Cardiac fibroblast (primary cell): Measurements from ENCODE around the gene TMEM273.

Experiments used
- DNase-seq, 2 donors: peaks; one replicate each; pipeline versions ENCODE4 v3.0.0 to v3.0.0-alpha.2; 2010; ENCODE audit warnings: low read depth in 2 of 2
- H3K4me3 ChIP-seq, 2 donors: replicated peaks in 1 of 2; 1 replicate in 1 of 2; 2 replicates in 1 of 2; pipeline ENCODE4 v1.5.1; 2011; ENCODE audit warnings: low read depth in 2 of 2, low read length in 2 of 2, mild to moderate bottlenecking in 2 of 2, moderate library complexity in 1 of 2
- TF ChIP-seq, protein P1 (sequence below): IDR thresholded peaks from one replicate; pipeline ENCODE4 v1.5.1; 2011; ENCODE audit warnings: low read depth, mild to moderate bottlenecking, low read length, inconsistent platforms

TMEM273 gene, protein sequence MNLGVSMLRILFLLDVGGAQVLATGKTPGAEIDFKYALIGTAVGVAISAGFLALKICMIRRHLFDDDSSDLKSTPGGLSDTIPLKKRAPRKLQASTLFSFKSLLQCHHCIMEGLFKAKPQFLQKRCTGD

GRCh38 chr10:49187950-49188761 lies at the start of gene TMEM273:
Gene TMEM273 (minus strand): TSS chr10:49188391. CDS start chr10:49188336, 55 bp downstream.
- no peak within 1 kb of the TSS for H3K4me3 ChIP-seq
- no peak for DNase-seq
- TF ChIP-seq, protein P1, sequence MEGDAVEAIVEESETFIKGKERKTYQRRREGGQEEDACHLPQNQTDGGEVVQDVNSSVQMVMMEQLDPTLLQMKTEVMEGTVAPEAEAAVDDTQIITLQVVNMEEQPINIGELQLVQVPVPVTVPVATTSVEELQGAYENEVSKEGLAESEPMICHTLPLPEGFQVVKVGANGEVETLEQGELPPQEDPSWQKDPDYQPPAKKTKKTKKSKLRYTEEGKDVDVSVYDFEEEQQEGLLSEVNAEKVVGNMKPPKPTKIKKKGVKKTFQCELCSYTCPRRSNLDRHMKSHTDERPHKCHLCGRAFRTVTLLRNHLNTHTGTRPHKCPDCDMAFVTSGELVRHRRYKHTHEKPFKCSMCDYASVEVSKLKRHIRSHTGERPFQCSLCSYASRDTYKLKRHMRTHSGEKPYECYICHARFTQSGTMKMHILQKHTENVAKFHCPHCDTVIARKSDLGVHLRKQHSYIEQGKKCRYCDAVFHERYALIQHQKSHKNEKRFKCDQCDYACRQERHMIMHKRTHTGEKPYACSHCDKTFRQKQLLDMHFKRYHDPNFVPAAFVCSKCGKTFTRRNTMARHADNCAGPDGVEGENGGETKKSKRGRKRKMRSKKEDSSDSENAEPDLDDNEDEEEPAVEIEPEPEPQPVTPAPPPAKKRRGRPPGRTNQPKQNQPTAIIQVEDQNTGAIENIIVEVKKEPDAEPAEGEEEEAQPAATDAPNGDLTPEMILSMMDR: no peak

GRCh38 chr10:49237985-49238384 lies 49.8 kb upstream of the TMEM273 start:
- TF ChIP-seq, protein P1: no peak
- no peak for DNase-seq
- no peak overlapping the region for H3K4me3 ChIP-seq

DNA sequence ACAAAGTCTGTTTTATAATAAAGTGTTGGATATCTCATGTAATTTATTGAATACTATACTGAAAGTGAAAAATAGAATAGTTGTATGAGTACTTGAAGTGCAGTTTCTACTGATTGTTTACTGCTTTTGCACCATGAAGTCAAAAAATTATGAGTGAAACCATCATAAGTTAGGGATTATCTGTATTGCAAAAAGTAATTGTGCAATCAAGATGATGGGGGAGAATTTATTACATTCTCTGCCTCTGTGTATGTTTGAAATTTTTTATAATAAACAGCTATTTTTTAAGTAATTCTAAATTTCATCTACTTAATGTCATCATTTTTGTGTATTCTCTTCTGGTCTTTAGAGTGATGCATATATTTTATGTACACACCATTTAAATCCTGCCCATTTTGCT lies 47.2 kb upstream of the TMEM273 start:
- no peak for DNase-seq
- H3K4me3 ChIP-seq: no peak overlapping the region
- TF ChIP-seq, protein P1: no peak

- TF ChIP-seq, protein P1: no peak
- no peak for DNase-seq
- H3K4me3 ChIP-seq: no peak overlapping the region
Measured at GRCh38 chr10:49231086-49231820, 43.1 kb upstream of the TMEM273 start.

DNA sequence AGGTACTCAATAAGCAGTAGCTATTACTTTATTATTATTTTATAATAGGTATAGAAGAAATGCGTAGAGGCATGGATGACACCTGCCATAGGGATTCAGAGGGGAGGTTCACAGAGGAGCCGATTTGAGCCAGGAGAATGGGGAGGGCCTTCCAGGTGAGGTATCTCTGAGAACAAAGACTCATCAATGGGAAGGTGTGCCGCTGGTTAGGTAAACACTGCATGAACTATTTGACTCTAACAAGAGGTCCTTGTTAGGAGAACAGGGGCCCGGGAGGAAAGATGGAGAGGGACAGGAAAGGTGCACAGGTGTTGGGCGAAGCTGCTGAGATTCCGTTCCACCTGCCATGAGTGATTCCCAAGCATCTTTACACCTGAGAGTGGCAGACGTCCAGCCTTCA lies 41.8 kb upstream of the TMEM273 start:
- no peak for DNase-seq
- H3K4me3 ChIP-seq: no peak overlapping the region
- TF ChIP-seq, protein P1: no peak

- DNase-seq: no peak
- TF ChIP-seq, protein P1: no peak
- H3K4me3 ChIP-seq: no peak overlapping the region
Measured at GRCh38 chr10:49228677-49229076, 40.5 kb upstream of the TMEM273 start.
